Mucosa of gallbladder (tissue), 1 donor: ENCODE data around the gene CRYZ. TPM values are rescaled to one million over a fixed set of nuclear protein-coding genes. Genes with fewer than 3 reads are reported as not detected.
"Not testable (repeated sequence)": the region's sequence is repeated elsewhere in the genome, so short reads cannot be mapped to it uniquely, and the experiment has no call there.

ENCODE experiments used
- DNase-seq: peaks from one replicate; pipeline ENCODE4 v3.0.0-alpha.2; 2020; ENCODE audit warnings: low spot score
- total RNA-seq: library from RNA; stranded (reverse); gene quantifications from one replicate; pipeline ENCODE4 v1.2.1, GENCODE V29; 2021
- donor health status: DM: no; HTN: no; CAD: no.

CRYZ gene, protein sequence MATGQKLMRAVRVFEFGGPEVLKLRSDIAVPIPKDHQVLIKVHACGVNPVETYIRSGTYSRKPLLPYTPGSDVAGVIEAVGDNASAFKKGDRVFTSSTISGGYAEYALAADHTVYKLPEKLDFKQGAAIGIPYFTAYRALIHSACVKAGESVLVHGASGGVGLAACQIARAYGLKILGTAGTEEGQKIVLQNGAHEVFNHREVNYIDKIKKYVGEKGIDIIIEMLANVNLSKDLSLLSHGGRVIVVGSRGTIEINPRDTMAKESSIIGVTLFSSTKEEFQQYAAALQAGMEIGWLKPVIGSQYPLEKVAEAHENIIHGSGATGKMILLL
- 174 TPM for total RNA-seq

DNA sequence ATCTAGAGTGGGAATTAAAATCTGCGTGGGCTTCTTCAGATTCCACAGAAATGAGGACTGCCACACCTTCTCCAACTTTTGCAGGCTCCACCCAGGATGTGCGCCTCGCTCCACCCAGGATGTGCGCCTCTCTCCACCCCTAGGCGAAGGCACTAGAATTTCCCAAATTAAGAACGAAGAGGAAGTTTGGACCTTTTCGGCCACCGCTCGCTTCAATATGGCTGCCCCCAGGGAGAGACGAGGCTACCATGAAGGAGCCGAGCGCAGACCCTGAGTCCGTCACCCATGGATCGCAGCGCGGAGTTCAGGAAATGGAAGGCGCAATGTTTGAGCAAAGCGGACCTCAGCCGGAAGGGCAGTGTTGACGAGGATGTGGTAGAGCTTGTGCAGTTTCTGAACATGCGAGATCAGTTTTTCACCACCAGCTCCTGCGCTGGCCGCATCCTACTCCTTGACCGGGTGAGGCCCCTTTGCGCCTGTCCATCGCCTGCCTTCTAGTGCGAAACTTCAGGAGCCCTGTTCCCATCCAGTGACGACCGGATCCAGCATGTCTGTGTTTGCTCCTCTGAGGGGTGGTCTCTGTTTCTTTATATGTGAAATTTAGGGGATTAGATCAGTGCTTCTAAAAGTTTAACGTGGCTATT, at the start of gene CRYZ, which contains the start of gene TYW3:
Gene CRYZ (minus strand): TSS at position 91 of the 644 bp plus-strand sequence. CDS start 8,229 bp downstream, outside the sequence.
Gene TYW3 (plus strand): TSS at position 193 of the 644 bp plus-strand sequence. CDS start 93 bp downstream, at position 286.
- peak; percentile 95 for DNase-seq

DNA sequence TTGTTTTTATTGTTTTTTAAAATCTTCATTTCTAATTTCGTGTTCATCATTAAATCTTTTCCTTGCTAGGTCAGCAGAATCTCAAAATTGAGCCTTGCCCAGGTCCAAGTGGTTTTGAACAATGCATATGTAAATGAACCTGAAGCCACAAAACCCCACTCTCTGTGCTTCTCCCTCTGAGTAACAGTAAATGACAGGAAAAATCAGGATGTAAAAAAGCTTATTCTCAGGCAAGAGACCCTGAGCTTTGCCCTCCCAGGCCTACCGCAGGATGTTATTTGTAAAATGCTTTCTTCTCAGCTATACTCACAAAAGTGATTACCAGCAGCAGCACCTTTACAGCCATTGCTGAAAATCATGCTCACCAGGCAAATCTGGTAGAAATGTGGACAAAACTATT, 47.7 kb upstream of the CRYZ start:
- no peak for DNase-seq

DNA sequence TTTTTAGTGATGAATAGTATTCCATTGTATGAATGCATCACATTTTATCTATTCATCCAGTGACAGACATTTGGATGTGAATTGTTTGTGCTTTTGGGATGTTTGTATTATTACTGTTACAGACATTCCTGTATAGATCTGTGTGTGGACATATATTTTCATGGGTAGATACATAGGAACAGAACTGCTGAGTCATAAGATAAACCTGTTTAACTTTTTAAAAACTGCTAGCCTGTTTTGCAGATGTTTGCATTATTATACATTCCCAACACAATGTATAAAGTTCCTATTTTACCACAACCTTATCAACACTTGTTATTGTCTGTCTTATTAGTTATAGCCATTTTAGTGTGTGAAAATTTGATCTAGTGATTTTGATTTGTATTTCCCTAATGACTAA, 46.9 kb upstream of the CRYZ start:
- DNase-seq = no peak

DNA sequence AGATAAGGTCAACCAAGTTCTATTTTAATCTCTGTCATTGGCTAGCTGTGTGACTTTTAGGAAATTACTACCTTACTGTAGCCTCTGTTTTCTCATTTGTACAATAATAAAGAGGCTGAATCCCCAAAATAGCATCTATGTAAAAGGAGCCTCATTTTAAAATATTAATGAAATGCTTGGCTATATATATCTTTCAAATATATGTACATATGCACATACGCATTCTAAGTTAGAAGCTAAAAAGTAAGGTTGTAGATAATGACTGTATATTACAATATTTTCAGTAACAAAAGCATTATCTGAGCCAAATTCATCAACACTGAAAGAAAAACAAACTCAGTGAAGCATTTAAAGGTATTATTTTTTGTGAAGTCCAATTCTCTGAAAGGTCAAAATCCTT, 44.7 kb upstream of the CRYZ start:
- no peak for DNase-seq

DNA sequence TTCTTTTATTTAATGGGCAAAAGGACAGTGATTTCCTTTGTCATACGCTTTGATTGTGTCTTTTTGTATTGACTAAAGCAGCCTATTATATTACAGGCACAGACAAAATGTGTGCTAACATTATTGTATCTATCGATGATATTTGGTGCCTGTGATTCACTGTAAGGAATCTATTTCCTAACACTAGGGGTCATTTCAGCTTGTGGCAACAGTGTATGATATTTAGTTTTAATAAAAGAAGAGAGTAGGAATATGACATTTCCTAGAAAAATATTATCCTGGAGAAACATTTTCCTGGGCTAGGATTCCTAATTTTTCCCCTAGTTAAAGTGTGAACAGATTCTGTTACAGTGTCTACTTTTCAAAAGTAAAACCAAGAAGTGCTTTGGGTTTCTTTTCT, 42.9 kb upstream of the CRYZ start:
- no peak for DNase-seq

DNA sequence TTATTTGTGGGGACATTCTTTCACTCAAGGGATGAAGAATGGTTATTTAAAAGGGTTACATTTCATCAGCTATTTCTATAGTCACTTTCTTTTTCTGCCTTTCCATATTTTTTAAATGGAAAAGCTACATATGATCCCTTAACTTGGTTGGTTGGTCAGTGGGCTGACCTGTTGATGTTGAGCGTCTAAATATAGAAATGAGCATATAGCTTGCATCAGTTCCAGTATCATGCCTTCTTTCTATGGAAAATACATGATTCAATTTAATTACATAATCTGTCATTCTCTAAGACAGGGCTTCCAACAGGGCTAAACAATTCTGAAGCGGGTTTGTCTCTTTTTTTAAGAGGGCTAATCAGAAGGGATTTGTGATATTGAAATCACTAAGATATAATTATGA, 40.7 kb upstream of the CRYZ start:
- no peak for DNase-seq

DNA sequence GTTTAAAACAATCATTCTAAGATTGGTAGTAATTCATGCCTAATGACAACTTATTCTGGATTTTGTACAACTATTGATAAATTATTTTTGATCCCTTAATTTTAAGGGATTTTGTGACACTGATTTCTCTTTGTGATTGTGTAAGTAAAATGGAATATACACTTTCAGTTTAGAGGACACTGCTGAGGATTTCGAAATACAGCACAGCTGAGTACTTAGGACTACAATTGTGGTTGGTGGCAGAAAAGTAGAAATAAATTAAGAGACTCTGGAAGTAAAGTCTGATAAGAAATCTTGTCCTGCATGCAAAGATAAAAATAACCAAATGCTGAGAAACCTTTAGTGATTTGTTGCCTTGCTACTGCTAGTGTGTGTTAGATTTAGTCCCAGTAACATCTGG, 40.1 kb upstream of the CRYZ start:
- no peak for DNase-seq

DNA sequence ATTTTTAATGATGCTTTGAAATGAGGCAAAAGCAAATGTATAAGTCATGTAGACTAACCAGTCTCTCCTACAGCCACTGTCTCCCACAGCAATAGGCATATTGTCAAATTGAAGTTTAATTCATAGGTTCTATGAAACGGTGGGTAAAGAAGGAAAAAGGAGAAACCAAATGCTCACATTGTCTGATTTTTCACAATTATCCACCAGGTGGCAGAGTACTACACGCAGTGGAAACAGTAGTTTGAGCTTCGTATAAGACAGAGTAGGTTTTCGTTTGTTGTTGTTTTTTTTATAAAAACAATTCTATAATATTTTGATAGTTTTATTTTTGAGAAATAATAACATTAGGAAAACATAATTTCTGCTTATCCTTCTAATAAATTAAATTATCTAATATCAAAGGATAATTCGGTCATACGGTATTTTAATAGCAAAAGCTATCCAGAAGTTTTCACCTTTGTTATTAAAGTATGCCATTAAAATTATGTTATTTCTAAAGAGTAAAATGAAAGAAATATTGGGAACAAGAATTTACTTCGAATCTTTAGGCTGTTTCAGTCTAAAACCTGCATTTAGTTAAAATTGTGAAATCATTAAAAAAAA, 39.2 kb upstream of the CRYZ start:
- DNase-seq = peak; percentile 31

DNA sequence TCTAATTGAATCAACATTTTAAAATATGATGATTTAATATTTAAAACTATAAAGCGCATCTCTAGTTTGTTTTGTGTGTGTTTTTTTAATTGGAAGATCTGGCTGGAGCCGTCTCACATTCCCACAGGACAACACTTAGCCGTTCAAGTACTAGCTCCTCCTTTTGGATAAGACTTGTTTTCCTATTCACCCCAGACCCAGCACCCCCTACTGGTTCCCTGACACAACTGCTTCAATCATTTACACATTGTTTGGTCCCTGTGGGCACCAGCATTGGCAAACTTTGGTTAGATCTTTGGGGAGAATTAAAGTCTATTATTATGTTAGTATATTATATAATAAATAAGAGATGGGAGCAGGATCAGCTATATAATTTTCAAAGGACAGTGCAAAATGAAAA, 34.6 kb upstream of the CRYZ start:
- no peak for DNase-seq

DNA sequence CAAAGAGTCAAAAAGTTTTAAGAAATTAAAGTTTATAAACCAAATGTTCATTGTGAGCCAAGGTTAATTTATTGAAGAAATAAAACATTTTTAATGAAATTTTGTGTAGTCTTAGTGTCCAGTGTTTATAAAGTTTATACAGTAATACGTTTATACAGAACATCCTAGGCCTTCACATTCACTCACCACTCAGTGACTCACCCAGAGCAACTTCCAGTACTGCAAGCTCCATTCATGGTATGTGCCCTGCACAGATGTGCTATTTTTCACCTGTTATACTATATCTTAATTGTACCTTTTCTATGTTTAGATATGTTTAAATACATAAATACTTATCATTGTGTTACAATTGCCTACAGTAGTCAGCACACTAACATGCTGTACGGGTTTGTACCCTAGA, 33.7 kb upstream of the CRYZ start:
- DNase-seq = no peak

DNA sequence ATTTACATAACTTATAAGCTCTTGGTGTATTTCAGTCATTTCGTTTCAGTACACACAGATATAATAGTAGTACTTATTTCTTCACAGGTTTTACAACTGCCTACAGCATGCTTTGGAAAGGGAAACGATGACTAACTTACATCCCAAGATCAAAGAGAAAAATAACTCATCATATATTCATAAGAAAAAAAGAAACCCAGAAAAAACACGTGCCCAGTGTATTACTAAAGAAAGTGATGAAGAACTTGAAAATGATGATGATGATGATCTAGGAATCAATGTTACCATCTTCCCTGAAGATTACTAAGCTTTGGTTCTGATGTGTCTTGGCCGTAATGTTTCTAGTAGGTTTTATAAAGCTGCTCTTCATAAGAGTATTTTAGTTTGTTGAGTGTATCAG, 31.0 kb upstream of the CRYZ start:
- DNase-seq = no peak

DNA sequence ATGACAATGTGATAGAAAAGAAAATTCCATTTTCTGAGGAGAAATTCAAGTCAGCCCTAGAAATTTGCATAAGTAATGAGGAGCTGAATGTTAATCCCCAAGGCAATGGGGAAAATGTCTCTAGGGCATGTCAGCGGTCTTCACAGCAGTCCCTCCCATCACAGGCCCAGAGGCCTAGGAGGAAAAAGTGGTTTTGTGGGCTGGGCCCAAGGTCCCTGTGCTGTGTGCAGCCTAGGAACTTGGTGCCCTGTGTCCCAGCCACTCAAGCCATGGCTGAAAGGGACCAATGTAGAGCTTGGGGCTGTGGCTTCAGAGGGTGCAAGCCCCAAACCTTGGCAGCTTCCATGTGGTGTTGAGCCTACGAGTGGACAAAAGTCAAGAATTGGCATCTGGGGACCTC, 23.8 kb upstream of the CRYZ start:
- not testable (repeated sequence) for DNase-seq

DNA sequence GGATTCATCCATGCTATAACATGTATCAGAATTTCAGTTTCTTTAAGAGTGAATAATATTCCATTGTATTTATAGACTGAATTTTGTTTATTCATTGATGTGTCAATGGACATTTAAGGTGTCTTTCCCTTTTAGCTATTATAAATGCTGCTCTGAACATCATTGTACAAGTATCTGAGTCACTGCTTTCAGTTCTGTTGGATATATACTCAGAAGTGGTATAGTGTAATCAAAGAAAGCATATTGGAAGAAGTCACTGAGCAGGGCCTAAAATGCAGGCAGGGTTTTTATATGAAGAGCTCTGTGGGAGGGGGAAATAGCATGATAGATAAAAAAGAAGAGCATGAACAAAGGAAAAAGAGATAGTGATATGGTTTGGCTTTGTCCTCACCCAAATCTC, 22.6 kb upstream of the CRYZ start:
- no peak for DNase-seq

DNA sequence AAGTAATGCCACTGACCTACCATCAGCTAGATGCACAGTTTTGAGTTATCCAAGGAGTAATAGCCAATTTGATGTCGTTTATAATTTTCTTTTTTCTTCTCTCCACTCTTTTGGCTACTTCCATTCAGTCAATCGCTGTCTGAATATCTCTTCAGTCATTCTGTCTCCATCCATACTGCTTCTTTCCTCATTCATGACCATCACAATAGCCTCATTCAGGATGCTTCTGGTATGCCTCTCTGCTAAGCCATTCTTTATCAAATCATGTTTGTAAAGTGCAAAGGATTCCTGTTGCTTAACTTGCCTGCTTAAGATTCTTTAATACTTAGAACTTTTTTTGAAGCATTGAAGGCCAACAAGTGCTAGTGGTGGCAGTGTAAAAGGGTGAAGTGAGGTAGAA, 20.3 kb upstream of the CRYZ start:
- no peak for DNase-seq

DNA sequence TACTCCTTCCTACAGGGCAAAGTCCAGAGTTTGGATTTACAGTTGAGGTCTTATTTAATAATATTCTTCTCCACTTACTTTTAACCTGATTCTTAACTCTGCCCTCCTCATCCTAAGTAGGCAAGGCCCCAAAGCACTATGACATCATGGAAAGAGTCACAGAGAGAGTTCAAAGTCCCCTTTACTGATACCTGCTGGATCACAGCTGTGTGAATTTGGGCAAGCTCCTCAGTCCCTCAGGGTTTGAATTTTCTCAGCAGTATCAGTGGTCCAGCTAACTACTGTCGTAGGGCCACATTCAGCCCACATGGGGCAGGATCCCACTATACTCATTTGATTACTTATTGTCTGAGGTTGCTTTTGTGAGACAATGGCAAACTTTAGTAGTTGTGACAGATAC, 16.1 kb upstream of the CRYZ start:
- DNase-seq = no peak

DNA sequence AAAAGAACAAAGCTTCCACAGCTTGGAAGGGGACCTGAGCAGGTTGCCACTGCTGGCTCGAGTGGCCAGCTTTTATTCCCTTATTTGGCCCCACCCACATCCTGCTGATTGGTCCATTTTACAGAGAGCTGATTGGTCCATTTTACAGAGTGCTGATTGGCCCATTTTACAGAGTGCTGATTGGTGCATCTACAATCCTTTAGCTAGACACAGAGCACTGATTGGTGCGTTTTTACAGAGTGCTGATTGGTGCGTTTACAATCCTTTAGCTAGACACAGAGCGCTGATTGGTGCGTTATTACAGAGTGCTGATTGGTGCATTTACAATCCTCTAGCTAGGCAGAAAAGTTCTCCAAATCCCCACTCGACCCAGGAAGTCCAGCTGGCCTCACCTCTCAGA, 12.4 kb upstream of the CRYZ start:
- not testable (repeated sequence) for DNase-seq

DNA sequence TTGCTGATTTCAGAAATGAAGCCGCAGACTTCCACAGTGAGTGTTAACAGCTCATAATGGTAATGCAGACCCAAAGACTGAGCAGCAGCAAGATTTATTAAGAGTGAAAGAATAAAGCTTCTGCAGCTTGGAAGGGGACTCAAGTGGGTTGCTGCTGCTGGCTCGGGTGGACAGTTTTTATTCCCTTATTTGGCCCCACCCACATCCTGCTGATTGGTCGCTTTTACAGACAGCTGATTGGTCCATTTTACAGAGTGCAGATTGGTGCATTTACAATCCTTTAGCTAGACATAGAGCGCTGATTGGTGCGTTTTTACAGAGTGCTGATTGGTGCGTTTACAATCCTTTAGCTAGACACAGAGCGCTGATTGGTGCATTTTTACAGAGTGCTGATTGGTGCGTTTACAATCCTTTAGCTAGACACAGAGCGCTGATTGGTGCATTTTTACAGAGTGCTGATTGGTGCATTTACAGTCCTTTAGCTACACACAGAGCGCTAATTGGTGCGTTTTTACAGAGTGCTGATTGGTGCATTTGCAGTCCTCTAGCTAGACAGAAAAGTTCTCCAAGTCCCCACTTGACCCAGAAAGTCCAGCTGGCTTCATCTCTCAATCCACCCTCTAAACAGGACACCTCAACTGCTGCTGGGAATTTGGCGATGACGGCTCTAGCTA, 7.6 kb upstream of the CRYZ start:
- not testable (repeated sequence) for DNase-seq

DNA sequence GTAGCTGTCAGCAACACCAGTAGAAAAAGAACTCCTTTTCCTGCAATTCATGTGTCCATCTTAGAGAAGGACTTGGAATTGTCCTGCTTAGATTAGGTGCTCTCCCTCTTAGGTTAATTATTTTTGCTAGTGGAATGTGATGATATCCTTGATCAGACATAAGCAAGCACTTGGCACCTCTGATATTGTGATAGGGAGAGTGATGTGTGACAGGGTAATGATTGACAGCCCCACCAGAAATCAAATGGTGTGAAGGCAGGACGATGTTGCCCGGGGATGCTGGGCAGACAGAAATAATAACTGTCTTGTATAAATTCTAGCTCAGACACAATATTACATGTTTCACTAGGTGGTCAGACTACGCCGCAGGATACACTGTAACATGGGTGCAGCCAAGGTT, 4.5 kb upstream of the CRYZ start:
- no peak for DNase-seq

DNA sequence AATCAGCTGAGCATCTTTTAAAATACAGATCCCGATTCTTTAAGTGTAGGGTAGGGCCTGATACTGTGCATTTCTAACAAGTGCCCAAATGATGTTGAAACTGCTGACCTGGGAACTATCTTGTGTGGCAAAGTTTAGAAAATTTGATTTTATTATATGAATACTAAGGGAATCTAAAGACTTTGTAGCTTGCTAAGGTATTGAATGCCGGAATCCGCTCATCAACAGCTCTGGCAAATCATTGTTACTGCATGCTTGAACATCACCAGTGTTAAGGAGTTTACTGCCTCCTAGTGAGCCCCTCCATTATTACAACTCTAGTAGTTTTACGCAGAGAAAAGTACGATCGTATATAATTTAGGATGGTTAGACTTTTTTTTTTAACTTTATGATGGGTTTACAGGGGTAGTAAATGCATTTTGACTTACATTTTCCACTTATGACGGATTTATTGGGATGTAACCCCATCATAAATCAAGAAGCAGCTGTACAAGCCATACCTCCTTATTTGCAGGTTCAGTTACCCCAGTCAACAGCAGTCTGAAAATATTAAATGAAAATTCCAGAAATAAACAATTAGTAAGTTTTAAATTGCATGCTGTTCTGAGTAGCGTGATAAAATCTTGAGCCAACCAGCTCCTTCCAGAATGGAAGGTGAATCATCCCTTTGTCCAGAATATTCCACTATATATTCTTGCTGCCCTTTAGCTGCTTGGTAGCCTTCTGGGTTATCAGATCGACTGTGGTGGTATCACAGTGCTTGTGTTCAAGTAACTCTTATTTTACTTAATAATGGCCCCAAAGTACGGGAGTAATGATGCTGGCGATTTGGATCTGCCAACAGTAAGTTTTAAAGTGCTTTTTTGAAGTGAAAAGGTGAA, 994 bp upstream of the CRYZ start:
- peak; percentile 52 for DNase-seq

DNA sequence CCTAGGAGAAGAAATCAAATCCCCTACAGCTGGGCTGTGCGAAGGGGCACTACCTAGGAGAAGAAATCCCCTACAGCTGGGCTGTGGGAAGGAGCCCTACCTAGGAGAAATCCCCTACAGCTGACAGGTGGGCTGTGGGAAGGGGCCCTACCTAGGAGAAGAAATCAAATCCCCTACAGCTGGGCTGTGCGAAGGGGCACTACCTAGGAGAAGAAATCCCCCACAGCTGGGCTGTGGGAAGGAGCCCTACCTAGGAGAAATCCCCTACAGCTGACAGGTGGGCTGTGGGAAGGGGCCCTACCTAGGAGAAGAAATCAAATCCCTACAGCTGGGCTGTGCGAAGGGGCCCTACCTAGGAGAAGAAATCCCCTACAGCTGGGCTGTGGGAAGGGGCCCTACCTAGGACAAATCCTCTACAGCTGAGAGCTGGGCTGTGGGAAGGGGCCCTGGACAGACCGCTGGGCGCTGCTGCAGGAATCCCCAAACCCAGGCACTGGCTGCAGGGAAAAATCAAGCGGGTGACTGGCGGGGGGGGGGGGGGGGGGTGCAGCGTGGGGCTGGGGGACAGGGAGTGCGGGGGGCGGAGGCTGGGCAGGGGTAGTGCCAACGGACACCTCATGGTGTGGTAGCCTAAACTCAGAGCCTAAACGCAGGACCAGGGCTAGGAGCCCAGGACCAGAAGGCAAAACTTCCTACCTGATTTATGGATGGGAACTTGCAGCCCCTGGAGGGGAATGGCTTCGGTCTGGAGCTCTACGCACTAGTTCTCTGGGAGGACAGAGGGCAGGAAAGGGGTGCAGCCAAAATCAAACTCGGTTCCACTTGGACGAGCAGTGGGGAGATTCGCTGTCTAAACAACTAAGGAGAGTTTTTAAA, 541 bp downstream of the CRYZ start:
- DNase-seq = peak; percentile 11
